ENCODE results near the gene CCSAP. TPM values are rescaled to one million over a fixed set of nuclear protein-coding genes. Genes with fewer than 3 reads are reported as not detected.

Gene CCSAP
- total and polyA plus RNA-seq, 2 of the 4 experiments (the other 2 are of a cell fraction): 2.3 to 3.8 TPM

GRCh38 chr1:229287267-229287666, 55.6 kb downstream of the CCSAP start:
- no TSS peak for BruUV-seq (replicated peaks)
- Histone ChIP-seq H3K23ac (ENCODE audit: low read depth, low read length) (no peak overlapping the region; the same call in 1 of the 2 replicates), H4K8ac (ENCODE audit: low read depth in 2 of 2, low read length in 2 of 2) (no peak overlapping the region), H3K4ac (ENCODE audit: low read depth, low read length) (no peak overlapping the region), H2BK5ac (ENCODE audit: low read depth, low read length, poor library complexity, severe bottlenecking) (no peak overlapping the region), H3K56ac (ENCODE audit: extremely low read depth, insufficient read depth, low read length) (no peak overlapping the region), H3K27ac (ENCODE audit: insufficient read depth, low read length) (no peak overlapping the region), H2BK15ac (ENCODE audit: low read depth, low read length) (no peak overlapping the region), H2BK120ac (ENCODE audit: low read depth, low read length) (no peak overlapping the region), H4K91ac (ENCODE audit: insufficient read depth, low read depth, low read length) (no peak overlapping the region), H4K5ac (ENCODE audit: low read depth, low read length) (no peak overlapping the region), H3K9me1 (ENCODE audit: insufficient read depth, low read length) (peaks cover 6% of the 10 kb centered on the region; the same call in 1 of the 2 replicates), H3K4me2 (ENCODE audit: low read depth, low read length) (no peak overlapping the region), H4K20me1 (ENCODE audit: insufficient read depth, low read length) (peaks cover 13% of the 10 kb centered on the region; the same call in 1 of the 2 replicates), H2AK5ac (ENCODE audit: low read depth, low read length) (no peak overlapping the region), H3K27me3 (ENCODE audit: control insufficient read depth, insufficient read depth, low read length) (no peaks in the 10 kb centered on the region), H2AFZ (replicated peaks; ENCODE audit: low read length, poor library complexity) (no peak overlapping the region), H3K14ac (replicated peaks; ENCODE audit: low read depth, low read length) (no peak overlapping the region), H2BK20ac (ENCODE audit: low read depth, low read length) (no peak overlapping the region), H3K36me3 (ENCODE audit: control insufficient read depth, insufficient read depth, low read length) (peaks cover 8% of the 10 kb centered on the region), H3K9me3 (ENCODE audit: control insufficient read depth, insufficient read depth, low read length) (no peaks in the 10 kb centered on the region), H3K4me3 (ENCODE audit: insufficient read depth, low read depth, low read length) (no peak overlapping the region), H3K18ac (ENCODE audit: low read depth, low read length) (no peak overlapping the region; the same call in 1 of the 2 replicates), H3K9ac (ENCODE audit: low read depth, low read length) (no peak overlapping the region), H3K79me1 (ENCODE audit: low read depth in 1 of 2, low read length in 2 of 2) (peaks cover 26 to 58% of the 10 kb centered on the region in 2 experiments), H3K4me1 (ENCODE audit: control insufficient read depth, insufficient read depth, low read length) (peaks cover 9% of the 10 kb centered on the region), H2AK9ac (replicated peaks; ENCODE audit: low read depth, low read length, poor library complexity) (no peak overlapping the region)
- TF ChIP-seq RAD21 (IDR thresholded peaks at IDR 0.05; ENCODE audit: low read length) (no peak), SMC3 (IDR thresholded peaks at IDR 0.05; ENCODE audit: low read depth, low read length) (no peak), MAFK (IDR thresholded peaks at IDR 0.05; ENCODE audit: low read depth, low read length) (no peak), FOS (IDR thresholded peaks at IDR 0.05; ENCODE audit: low read depth, low read length) (no peak), MAZ (IDR thresholded peaks at IDR 0.05; ENCODE audit: borderline replicate concordance, low read depth, low read length) (no peak), BHLHE40 (IDR thresholded peaks at IDR 0.05; ENCODE audit: low read depth, low read length) (no peak), USF2 (IDR thresholded peaks at IDR 0.05; ENCODE audit: low read depth, low read length) (no peak), NFE2L2 (IDR thresholded peaks at IDR 0.05; ENCODE audit: low read depth, low read length) (no peak), CHD1 (IDR thresholded peaks at IDR 0.05; ENCODE audit: low read depth, low read length) (no peak), MXI1 (IDR thresholded peaks at IDR 0.05; ENCODE audit: borderline replicate concordance, low read depth, low read length) (no peak), RCOR1 (IDR thresholded peaks at IDR 0.05; ENCODE audit: insufficient replicate concordance, low read length) (no peak), ELK1 (IDR thresholded peaks at IDR 0.05; ENCODE audit: borderline replicate concordance, low read depth, low read length) (no peak), CEBPB (IDR thresholded peaks at IDR 0.05; ENCODE audit: low read depth, low read length) (no peak), CTCF (conservative IDR thresholded peaks at IDR 0.05; ENCODE audit: low read depth, low read length) (no peak), POLR2A (IDR thresholded peaks at IDR 0.05; ENCODE audit: low read depth, low read length) (no peak), RFX5 (IDR thresholded peaks at IDR 0.05; ENCODE audit: low read depth, low read length) (no peak)
- no peak for DNase-seq
- in situ Hi-C loops (cut with MboI; ENCODE audit: low sequenced_read_pairs) (no loop called here), dilution Hi-C loops (cut with HindIII; ENCODE audit: low sequenced_read_pairs, unreplicated experiment) (no loop called here), intact Hi-C loops (cut with micrococcal nuclease) (no loop called here)
- ChIA-PET POLR2A (ENCODE audit: unreplicated experiment) (no interaction called here), CTCF (no interaction called here)
- peak; percentile 41 for ATAC-seq (ENCODE audit: low read depth)
- no CpG with 5 or more reads among the region's 1 CpG for WGBS, 2 experiments (ENCODE audit: extremely low coverage in 2 of 2, insufficient read length in 1 of 2)

Data from IMR-90 (cell line).